NB4 (cell line): ENCODE measurements around the gene COL5A1.

ENCODE experiments used
- CTCF ChIP-seq: IDR thresholded peaks from one replicate; pipeline ENCODE4 v1.5.1; 2012; ENCODE audit warnings: low read depth, low read length
- MYC ChIP-seq: IDR thresholded peaks from 2 replicates; pipeline ENCODE4 v1.6.1; 2011; ENCODE audit warnings: low read depth, low read length
- POLR2A ChIP-seq: IDR thresholded peaks from 2 replicates; pipeline ENCODE4 v1.6.1; 2011; ENCODE audit warnings: mild to moderate bottlenecking; ENCODE audit not compliant: insufficient read length; ENCODE audit errors: extremely low read depth
- TF ChIP-seq, protein P1 (sequence below): IDR thresholded peaks from 2 replicates; pipeline ENCODE4 v1.6.1; 2011; ENCODE audit warnings: low read depth, low read length

GRCh38 chr9:134739660-134739968 is 98.0 kb downstream of the COL5A1 start:
- TF ChIP-seq CTCF, result no peak
- TF ChIP-seq, protein P1, sequence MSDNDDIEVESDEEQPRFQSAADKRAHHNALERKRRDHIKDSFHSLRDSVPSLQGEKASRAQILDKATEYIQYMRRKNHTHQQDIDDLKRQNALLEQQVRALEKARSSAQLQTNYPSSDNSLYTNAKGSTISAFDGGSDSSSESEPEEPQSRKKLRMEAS, result no peak
- TF ChIP-seq POLR2A, result no peak
- no peak for TF ChIP-seq MYC
